CD8-positive, alpha-beta memory T cell (primary cell): ENCODE results near the gene CASKIN1. TPM values are rescaled to one million over a fixed set of nuclear protein-coding genes. Genes with fewer than 3 reads are reported as not detected.

Experiments used
- CTCF ChIA-PET: fragments of 350-600 bp; sonication (Branson Sonifier 250); formaldehyde crosslinking; loops from one replicate; lab custom pipeline; 2021; ENCODE audit warnings: antibody characterized with exemption; lab: Charles Lee
- POLR2A ChIA-PET: fragments of 350-600 bp; sonication (Branson Sonifier 250); formaldehyde crosslinking; loops from one replicate; lab custom pipeline; 2021; ENCODE audit warnings: antibody characterized with exemption; lab: Charles Lee
- DNase-seq, 5 donors: peaks; one replicate each; pipeline versions ENCODE4 v3.0.0 to v3.0.0-alpha.2; 2020 to 2022; ENCODE audit warnings: mixed read lengths in 1 of 5
- H3K27ac ChIP-seq: one replicate; pipeline ENCODE4 v1.7.0; 2013; ENCODE audit warnings: low read depth, mild to moderate bottlenecking, low read length, moderate library complexity
- H3K27me3 ChIP-seq: 2 replicates; pipeline ENCODE4 v1.7.0; 2013; ENCODE audit warnings: low read length, mild to moderate bottlenecking; ENCODE audit not compliant: insufficient read depth, poor library complexity, severe bottlenecking
- H3K36me3 ChIP-seq: 2 replicates; pipeline ENCODE4 v1.7.0; 2013; ENCODE audit warnings: mild to moderate bottlenecking, low read length, moderate library complexity; ENCODE audit not compliant: insufficient read depth
- H3K4me1 ChIP-seq: 2 replicates; pipeline ENCODE4 v1.7.0; 2013; ENCODE audit warnings: mild to moderate bottlenecking, low read length, moderate library complexity; ENCODE audit not compliant: insufficient read depth
- H3K4me3 ChIP-seq: 2 replicates; pipeline ENCODE4 v1.7.0; 2013; ENCODE audit warnings: mild to moderate bottlenecking, low read length
- H3K9me3 ChIP-seq: 2 replicates; pipeline ENCODE4 v1.7.0; 2013; ENCODE audit warnings: mild to moderate bottlenecking, low read length
- H3K27ac Mint-ChIP-seq, 8 donors: one replicate each; pipeline ENCODE4 v1.8.0; 2020 to 2021; ENCODE audit warnings: mixed read lengths in 8 of 8, mild to moderate bottlenecking in 6 of 8, inconsistent platforms in 3 of 8, moderate library complexity in 3 of 8
- H3K27me3 Mint-ChIP-seq, 2 donors: one replicate each; pipeline ENCODE4 v1.8.0; 2020 to 2021; ENCODE audit warnings: mixed read lengths in 2 of 2, mild to moderate bottlenecking in 1 of 2, moderate library complexity in 1 of 2
- H3K36me3 Mint-ChIP-seq, 3 donors: one replicate each; pipeline ENCODE4 v1.8.0; 2020 to 2021; ENCODE audit warnings: mixed read lengths in 3 of 3, inconsistent platforms in 1 of 3, mild to moderate bottlenecking in 1 of 3
- H3K4me1 Mint-ChIP-seq, 3 donors: one replicate each; pipeline ENCODE4 v1.8.0; 2020 to 2021; ENCODE audit warnings: mixed read lengths in 3 of 3, inconsistent platforms in 1 of 3, mild to moderate bottlenecking in 1 of 3
- H3K4me3 Mint-ChIP-seq, 7 donors: one replicate each; pipeline ENCODE4 v1.8.0; 2020 to 2021; ENCODE audit warnings: mixed read lengths in 7 of 7, mild to moderate bottlenecking in 6 of 7, moderate library complexity in 4 of 7, inconsistent platforms in 2 of 7
- H3K9me3 Mint-ChIP-seq, 5 donors: one replicate each; pipeline ENCODE4 v1.8.0; 2020 to 2022; ENCODE audit warnings: mixed read lengths in 5 of 5, mild to moderate bottlenecking in 3 of 5, moderate library complexity in 2 of 5, inconsistent platforms in 1 of 5
- polyA plus RNA-seq: library from polyadenylated mRNA; unstranded; fragments of 300-500 nt; fragmentation: Illumina TruSeq; gene quantifications from one replicate; pipeline ENCODE4 v1.2.3, GENCODE V29; 2021
- total RNA-seq, 2 experiments: library from RNA; stranded (reverse); gene quantifications; one replicate each; pipeline ENCODE4 v1.2.3, GENCODE V29; 2021

Gene CASKIN1
- total and polyA plus RNA-seq, 3 experiments from 2014 or later: 0.13 to 0.24 TPM; not detected in 1

- peaks cover 45% of the 10 kb centered on the region for H3K4me1 ChIP-seq
- H3K27me3 ChIP-seq: no peaks in the 10 kb centered on the region
- H3K9me3 Mint-ChIP-seq: no peaks in the 10 kb centered on the region
- DNase-seq: no peak
- no peak overlapping the region for H3K27ac ChIP-seq
- no peaks in the 10 kb centered on the region for H3K36me3 ChIP-seq
- peak overlapping the region; percentile 35 to 91 (median 72) for H3K27ac Mint-ChIP-seq
- CTCF ChIA-PET: no interaction called here
- H3K36me3 Mint-ChIP-seq: peaks cover 0 to 15% (median 0%) of the 10 kb centered on the region in 3 donors
- no peak overlapping the region for H3K4me3 ChIP-seq
- H3K27me3 Mint-ChIP-seq: peaks cover 0 to 7% of the 10 kb centered on the region in 2 donors
- H3K9me3 ChIP-seq: no peaks in the 10 kb centered on the region
- peaks cover 38 to 69% (median 38%) of the 10 kb centered on the region in 3 donors for H3K4me1 Mint-ChIP-seq
- H3K4me3 Mint-ChIP-seq: peak overlapping the region; percentile 91 to 94 (median 92)
- POLR2A ChIA-PET: interaction anchor here (1.1 kb wide), 1 partner anchor 135 kb away, joined by 3 read pairs; no protein-coding TSS in a partner anchor
Measured at GRCh38 chr16:2156849-2157224, 39.6 kb downstream of the CASKIN1 start.

DNA sequence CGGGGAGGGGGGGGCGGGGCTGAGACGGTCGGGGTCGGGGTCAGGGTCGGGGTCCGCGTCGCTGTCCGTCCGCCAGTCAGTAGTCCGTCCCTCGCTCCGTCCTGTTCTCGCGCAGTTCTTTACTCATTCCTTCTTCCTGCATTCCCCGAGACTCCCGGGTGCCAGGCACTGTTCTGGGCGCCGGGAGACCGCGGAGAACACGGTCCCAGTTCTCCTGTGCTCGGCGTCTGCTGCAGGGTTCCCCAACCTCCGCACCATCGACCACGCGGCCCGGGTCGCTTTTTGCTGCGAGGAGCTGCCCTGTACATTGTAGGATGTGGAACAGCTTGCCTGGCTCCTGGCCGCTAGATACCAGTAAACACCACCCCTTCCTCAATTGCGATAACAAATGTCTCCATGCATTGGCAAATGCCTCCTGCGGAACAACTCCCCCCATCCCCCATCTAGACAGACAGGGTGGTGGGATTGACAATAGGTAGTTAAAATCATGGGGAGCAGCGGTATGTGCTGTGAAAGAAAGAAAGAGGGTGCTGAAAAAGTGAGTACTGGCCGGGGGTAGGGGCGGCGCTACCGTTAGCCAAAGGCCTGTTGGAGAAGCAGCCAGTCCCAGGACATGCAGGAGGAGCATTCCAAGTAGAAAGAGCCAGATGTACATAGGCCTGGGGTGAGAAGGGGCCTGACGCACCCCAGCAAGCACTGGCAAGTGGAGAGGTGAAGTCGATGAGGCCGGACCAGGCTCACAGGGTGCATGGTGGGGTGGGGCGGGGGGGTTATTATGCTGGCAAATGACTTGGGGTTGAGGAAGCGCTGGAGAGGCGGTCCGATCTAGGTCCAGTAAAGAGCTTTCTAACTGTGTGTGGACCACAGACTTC, 40.2 kb downstream of the CASKIN1 start:
- H3K36me3 ChIP-seq: peaks cover 3% of the 10 kb centered on the region
- H3K27ac Mint-ChIP-seq: peak overlapping the region; percentile 35 to 96 (median 89)

DNA sequence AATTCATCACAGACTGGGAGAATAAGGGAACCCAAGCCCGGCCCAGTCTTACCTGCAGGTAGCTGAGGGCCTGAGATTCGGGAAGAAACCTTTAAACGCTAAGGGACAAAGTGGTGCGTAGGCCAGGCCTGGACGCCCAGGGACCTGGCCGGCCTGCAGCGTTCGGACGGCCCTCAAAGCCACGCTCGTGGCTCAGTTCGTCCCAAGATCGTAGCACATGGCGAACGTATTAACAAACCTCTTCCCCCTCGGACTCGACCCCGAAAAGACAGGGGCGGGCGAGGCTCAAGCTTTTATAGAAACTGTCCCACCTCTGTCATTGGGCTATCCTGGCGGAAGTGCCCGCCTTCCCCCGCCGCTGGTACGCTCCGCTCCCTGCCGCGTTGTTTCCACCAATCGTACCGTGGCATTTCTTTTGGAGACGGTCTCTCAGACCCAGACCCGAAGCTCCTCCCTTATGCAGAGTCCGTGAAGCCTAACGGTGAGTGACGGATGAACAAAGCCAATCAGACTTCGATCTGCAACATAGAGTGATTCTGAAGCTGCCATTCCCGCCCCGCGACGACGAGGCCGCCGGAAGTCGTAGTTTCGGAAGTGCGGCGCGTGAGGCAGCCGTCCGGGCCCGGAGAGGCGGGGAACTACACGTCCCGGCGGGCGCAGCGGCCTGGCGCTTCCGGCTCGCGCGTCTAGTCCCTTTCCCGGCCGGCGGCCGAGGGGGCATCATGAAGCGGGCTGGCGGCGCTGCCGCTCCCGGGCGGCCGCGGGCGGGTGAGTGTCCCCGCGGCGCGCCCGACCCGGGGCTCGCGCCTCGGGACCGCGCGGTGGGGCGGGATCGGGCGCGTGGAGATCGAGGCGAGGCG, 41.1 kb downstream of the CASKIN1 start, which contains the start of gene TRAF7:
Gene TRAF7 (plus strand): TSS at position 692 of the 860 bp plus-strand sequence. CDS start 8,139 bp downstream, outside the sequence.
- H3K27ac ChIP-seq: peak within 1 kb of the TSS; percentile 91
- H3K4me3 ChIP-seq: peak within 1 kb of the TSS; percentile 100
- peak within 1 kb of the TSS; percentile 91 to 95 (median 92) for H3K4me3 Mint-ChIP-seq
- H3K9me3 ChIP-seq: no peaks in the 10 kb centered on the region
- H3K9me3 Mint-ChIP-seq: no peaks in the 10 kb centered on the region
- H3K36me3 Mint-ChIP-seq: peaks cover 0 to 22% (median 0%) of the 10 kb centered on the region in 3 donors
- peaks cover 59% of the 10 kb centered on the region for H3K4me1 ChIP-seq
- CTCF ChIA-PET: interaction anchor here (0.8 to 5.4 kb wide), 11 partner anchors 10 to 381 kb away, joined by 3 to 48 read pairs (median 4); partner anchors contain the start of genes ECI1, NTHL1, RPS2 and TSC2
- peaks cover 43 to 75% (median 44%) of the 10 kb centered on the region in 3 donors for H3K4me1 Mint-ChIP-seq
- H3K27ac Mint-ChIP-seq: peak within 1 kb of the TSS; percentile 73 to 96 (median 90)
- H3K27me3 Mint-ChIP-seq: peaks cover 0 to 7% of the 10 kb centered on the region in 2 donors
- peaks cover 5% of the 10 kb centered on the region for H3K36me3 ChIP-seq
- peak; percentile 94 to 99 (median 98) for DNase-seq
- no peaks in the 10 kb centered on the region for H3K27me3 ChIP-seq
- POLR2A ChIA-PET: interaction anchor here (0.6 to 1.9 kb wide), 29 partner anchors 9 to 1519 kb away, joined by 3 to 19 read pairs (median 5); partner anchors contain the start of genes AMDHD2, CRAMP1, ECI1 and FAHD1

More for the DNA sequence above, 40.2 kb downstream of the CASKIN1 start:
- no peaks in the 10 kb centered on the region for H3K9me3 Mint-ChIP-seq
- peaks cover 0 to 7% of the 10 kb centered on the region in 2 donors for H3K27me3 Mint-ChIP-seq
- ChIA-PET CTCF (interaction anchor here (0.9 to 5.4 kb wide), 8 partner anchors 11 to 382 kb away, joined by 3 to 48 read pairs (median 9); partner anchors contain the start of genes ECI1, NTHL1 and TSC2), POLR2A (interaction anchor here (0.6 to 1.9 kb wide), 25 partner anchors 10 to 1520 kb away, joined by 3 to 19 read pairs (median 6); partner anchors contain the start of genes AMDHD2, ECI1, FAHD1 and GFER)
- no peaks in the 10 kb centered on the region for H3K9me3 ChIP-seq
- DNase-seq: no peak
- H3K4me1 ChIP-seq: peaks cover 51% of the 10 kb centered on the region
- H3K36me3 Mint-ChIP-seq: peaks cover 0 to 20% (median 0%) of the 10 kb centered on the region in 3 donors
- peak overlapping the region; percentile 91 to 94 (median 92) for H3K4me3 Mint-ChIP-seq
- no peaks in the 10 kb centered on the region for H3K27me3 ChIP-seq
- peak overlapping the region; percentile 83 for H3K4me3 ChIP-seq
- H3K27ac ChIP-seq: peak overlapping the region; percentile 79
- peaks cover 41 to 73% (median 41%) of the 10 kb centered on the region in 3 donors for H3K4me1 Mint-ChIP-seq

- Mint-ChIP-seq H3K4me1 (peaks cover 43 to 82% (median 49%) of the 10 kb centered on the region in 3 donors), H3K36me3 (peaks cover 0 to 22% (median 0%) of the 10 kb centered on the region in 3 donors), H3K4me3 (peak overlapping the region; percentile 84 to 95 (median 88)), H3K27me3 (peaks cover 0 to 7% of the 10 kb centered on the region in 2 donors), H3K27ac (peak overlapping the region; percentile 73 to 95 (median 86)), H3K9me3 (no peaks in the 10 kb centered on the region)
- ChIA-PET CTCF (interaction anchor here (0.8 to 5.4 kb wide), 9 partner anchors 10 to 190 kb away, joined by 3 to 48 read pairs (median 6); partner anchors contain the start of gene RPS2), POLR2A (interaction anchor here (0.5 to 1.9 kb wide), 26 partner anchors 9 to 1518 kb away, joined by 3 to 19 read pairs (median 6); partner anchors contain the start of genes AMDHD2, CRAMP1, ECI1 and GFER)
- H3K27ac ChIP-seq: peak overlapping the region; percentile 91
- no peak for DNase-seq
- H3K9me3 ChIP-seq: no peaks in the 10 kb centered on the region
- peak overlapping the region; percentile 100 for H3K4me3 ChIP-seq
- H3K4me1 ChIP-seq: peaks cover 67% of the 10 kb centered on the region
- H3K27me3 ChIP-seq: no peaks in the 10 kb centered on the region
- H3K36me3 ChIP-seq: peaks cover 5% of the 10 kb centered on the region
Measured at GRCh38 chr16:2154533-2155090, 41.8 kb downstream of the CASKIN1 start.

DNA sequence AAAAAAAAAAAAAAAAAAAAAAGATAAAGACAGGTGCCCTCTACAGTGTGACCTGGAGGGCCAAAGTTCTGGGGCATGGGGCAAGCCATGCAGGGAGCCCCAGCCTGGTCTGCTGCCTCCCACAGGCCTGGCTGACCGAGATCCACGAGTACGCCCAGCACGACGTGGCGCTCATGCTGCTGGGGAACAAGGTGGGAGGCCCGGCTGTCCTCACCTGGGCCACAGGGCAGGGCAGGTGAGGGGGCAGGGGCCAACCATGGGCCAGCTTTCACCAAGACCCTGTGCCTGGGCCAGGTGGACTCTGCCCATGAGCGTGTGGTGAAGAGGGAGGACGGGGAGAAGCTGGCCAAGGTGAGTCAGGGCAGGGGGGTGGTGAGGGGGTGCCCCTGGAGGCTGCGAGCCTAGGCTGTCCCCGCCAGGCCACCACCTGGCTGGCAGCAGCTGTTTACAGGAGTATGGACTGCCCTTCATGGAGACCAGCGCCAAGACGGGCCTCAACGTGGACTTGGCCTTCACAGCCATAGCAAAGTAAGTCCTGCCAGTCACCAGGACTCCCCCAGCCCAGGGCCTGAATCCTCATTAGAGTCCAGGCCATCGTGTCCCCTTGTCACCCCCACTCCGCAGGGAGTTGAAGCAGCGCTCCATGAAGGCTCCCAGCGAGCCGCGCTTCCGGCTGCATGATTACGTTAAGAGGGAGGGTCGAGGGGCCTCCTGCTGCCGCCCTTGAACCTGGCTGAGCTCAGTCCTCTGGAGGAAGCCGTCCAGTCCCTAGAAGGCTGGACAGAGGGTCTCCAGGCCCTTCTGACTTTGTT, 43.5 kb downstream of the CASKIN1 start:
- ChIA-PET CTCF (interaction anchor here (0.7 to 5.4 kb wide), 11 partner anchors 12 to 149 kb away, joined by 3 to 48 read pairs (median 4); partner anchors contain the start of gene PKD1), POLR2A (interaction anchor here (1.4 to 2.6 kb wide), 2 partner anchors 13 to 188 kb away, joined by 3 to 5 read pairs; partner anchors contain the start of gene RPS2)
- peak overlapping the region; percentile 100 for H3K4me3 ChIP-seq
- Mint-ChIP-seq H3K27ac (peak overlapping the region in 7 of 8 donors; percentile 26 to 90 (median 71)), H3K4me1 (peaks cover 41 to 72% (median 49%) of the 10 kb centered on the region in 3 donors), H3K9me3 (no peaks in the 10 kb centered on the region), H3K27me3 (peaks cover 0 to 10% of the 10 kb centered on the region in 2 donors), H3K4me3 (peak overlapping the region; percentile 84 to 95 (median 88)), H3K36me3 (peaks cover 0 to 22% (median 0%) of the 10 kb centered on the region in 3 donors)
- H3K4me1 ChIP-seq: peaks cover 72% of the 10 kb centered on the region
- H3K9me3 ChIP-seq: no peaks in the 10 kb centered on the region
- H3K36me3 ChIP-seq: peaks cover 5% of the 10 kb centered on the region
- no peak for DNase-seq
- H3K27me3 ChIP-seq: no peaks in the 10 kb centered on the region
- peak overlapping the region; percentile 91 for H3K27ac ChIP-seq
